Suprapubic skin (tissue), 4 donors: Measurements from ENCODE around the gene CYP27A1. TPM values are rescaled to one million over a fixed set of nuclear protein-coding genes. Genes with fewer than 3 reads are reported as not detected.

Experiments used
- DNase-seq, 2 donors: peaks; one replicate each; pipeline ENCODE4 v3.0.0-alpha.2; 2019; ENCODE audit warnings: low spot score in 2 of 2
- H3K27ac ChIP-seq: fragments of 200-600 bp; sonication (generic); one replicate; pipeline ENCODE4 v1.5.1; 2019
- H3K27me3 ChIP-seq: fragments of 200-600 bp; sonication (generic); one replicate; pipeline ENCODE4 v1.5.1; 2019
- H3K36me3 ChIP-seq: fragments of 200-600 bp; sonication (generic); one replicate; pipeline ENCODE4 v1.5.1; 2019
- H3K4me1 ChIP-seq: fragments of 200-600 bp; sonication (generic); one replicate; pipeline ENCODE4 v1.5.1; 2019
- H3K4me3 ChIP-seq: fragments of 200-600 bp; sonication (generic); one replicate; pipeline ENCODE4 v1.5.1; 2019; ENCODE audit warnings: mild to moderate bottlenecking
- H3K9me3 ChIP-seq: fragments of 200-600 bp; sonication (generic); one replicate; pipeline ENCODE4 v1.5.1; 2019
- EP300 ChIP-seq: sonication (generic); formaldehyde crosslinking; IDR thresholded peaks from one replicate; pipeline ENCODE4 v1.6.1; 2017; ENCODE audit warnings: antibody characterized with exemption
- POLR2A ChIP-seq, 2 donors: fragments of 450-650 bp; IDR thresholded peaks; one replicate each; pipeline ENCODE4 v1.6.1; 2017; ENCODE audit warnings: antibody characterized with exemption in 2 of 2, mild to moderate bottlenecking in 2 of 2, moderate library complexity in 2 of 2
- POLR2AphosphoS5 ChIP-seq, 3 donors: sonication (generic); formaldehyde crosslinking; IDR thresholded peaks; one replicate each; pipeline ENCODE4 v1.6.1; 2017; ENCODE audit warnings: antibody characterized with exemption in 3 of 3
- WGBS: methylation state at CpG from one replicate; pipeline ENCODE4 v1.1.5; 2018; 5-methylcytosine and 5-hydroxymethylcytosine counted together
- total RNA-seq, 4 donors: library from RNA; depleted of rRNA; stranded (reverse); fragments of >200 nt; gene quantifications; one replicate each; pipeline ENCODE4 v1.1.0, GENCODE V29; 2016
- TF ChIP-seq, protein P1 (sequence below), 2 donors: fragments of 200-600 bp in 1 of 2; fragments of 450-650 bp in 1 of 2; sonication (generic) in 1 of 2; IDR thresholded peaks; one replicate each; pipeline ENCODE4 v1.5.1; 2016 to 2019; ENCODE audit warnings: antibody characterized with exemption in 2 of 2, mild to moderate bottlenecking in 1 of 2, moderate library complexity in 1 of 2

Gene CYP27A1
- total RNA-seq, 4 donors from 2014 or later: 17.4 to 30.7 (median 21.8) TPM

DNA sequence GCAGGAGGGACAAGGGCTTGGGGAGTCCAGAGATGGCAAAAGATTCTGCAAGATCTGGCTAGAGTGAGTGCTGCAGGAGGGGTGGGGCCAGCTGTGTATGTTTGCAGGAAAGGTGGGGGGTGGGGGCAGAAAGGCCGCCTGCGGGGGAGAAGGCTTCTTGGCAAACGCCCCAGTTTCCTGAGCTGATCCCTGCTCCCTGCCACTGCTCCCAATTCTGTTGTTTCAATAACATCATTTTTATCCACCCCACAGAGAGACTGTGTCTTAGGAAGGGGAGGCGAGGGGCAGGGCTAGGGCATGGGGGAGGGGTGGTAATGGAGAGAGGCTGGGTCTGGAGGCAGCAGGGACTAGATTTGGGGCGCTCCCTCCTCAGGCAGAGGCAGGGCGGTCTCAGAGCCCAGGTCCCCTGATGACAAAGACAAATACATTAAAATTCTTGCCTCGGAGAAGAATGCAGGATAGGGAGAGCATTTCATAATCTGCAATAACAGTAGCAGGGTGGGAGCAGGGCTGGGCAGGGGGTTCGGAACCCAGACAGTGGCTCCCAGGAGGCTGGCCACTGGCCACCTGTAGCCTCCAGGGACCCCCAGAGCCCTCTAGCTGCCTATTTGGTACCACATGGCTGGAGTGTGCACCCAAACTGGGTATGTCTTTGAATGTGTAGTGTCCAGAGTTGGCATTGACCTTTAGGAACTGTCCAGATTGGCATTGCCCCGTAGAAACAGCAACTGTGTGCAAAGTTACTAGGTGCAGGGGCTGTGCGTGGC, 75.6 kb downstream of the CYP27A1 start:
- H3K27ac ChIP-seq: no peak overlapping the region
- no peak overlapping the region for H3K4me3 ChIP-seq
- H3K27me3 ChIP-seq: peaks cover 71% of the 10 kb centered on the region
- no peaks in the 10 kb centered on the region for H3K9me3 ChIP-seq
- H3K4me1 ChIP-seq: peaks cover 41% of the 10 kb centered on the region
- TF ChIP-seq POLR2A (IDR thresholded peaks at IDR 0.05) (no peak), EP300 (no peak), POLR2AphosphoS5 (IDR thresholded peaks at IDR 0.05) (no peak)
- TF ChIP-seq, protein P1, sequence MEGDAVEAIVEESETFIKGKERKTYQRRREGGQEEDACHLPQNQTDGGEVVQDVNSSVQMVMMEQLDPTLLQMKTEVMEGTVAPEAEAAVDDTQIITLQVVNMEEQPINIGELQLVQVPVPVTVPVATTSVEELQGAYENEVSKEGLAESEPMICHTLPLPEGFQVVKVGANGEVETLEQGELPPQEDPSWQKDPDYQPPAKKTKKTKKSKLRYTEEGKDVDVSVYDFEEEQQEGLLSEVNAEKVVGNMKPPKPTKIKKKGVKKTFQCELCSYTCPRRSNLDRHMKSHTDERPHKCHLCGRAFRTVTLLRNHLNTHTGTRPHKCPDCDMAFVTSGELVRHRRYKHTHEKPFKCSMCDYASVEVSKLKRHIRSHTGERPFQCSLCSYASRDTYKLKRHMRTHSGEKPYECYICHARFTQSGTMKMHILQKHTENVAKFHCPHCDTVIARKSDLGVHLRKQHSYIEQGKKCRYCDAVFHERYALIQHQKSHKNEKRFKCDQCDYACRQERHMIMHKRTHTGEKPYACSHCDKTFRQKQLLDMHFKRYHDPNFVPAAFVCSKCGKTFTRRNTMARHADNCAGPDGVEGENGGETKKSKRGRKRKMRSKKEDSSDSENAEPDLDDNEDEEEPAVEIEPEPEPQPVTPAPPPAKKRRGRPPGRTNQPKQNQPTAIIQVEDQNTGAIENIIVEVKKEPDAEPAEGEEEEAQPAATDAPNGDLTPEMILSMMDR (IDR thresholded peaks at IDR 0.05): no peak
- H3K36me3 ChIP-seq: no peaks in the 10 kb centered on the region
- peak; percentile 40 to 62 for DNase-seq
- 34% methylated on average over 10 of the region's 10 CpGs for WGBS

- Histone ChIP-seq H3K9me3 (no peaks in the 10 kb centered on the region), H3K4me1 (peaks cover 35% of the 10 kb centered on the region), H3K4me3 (no peak overlapping the region), H3K36me3 (no peaks in the 10 kb centered on the region), H3K27ac (no peak overlapping the region), H3K27me3 (peaks cover 75% of the 10 kb centered on the region)
- WGBS: 26% methylated on average over 1 of the region's 1 CpG
- peak; percentile 49 to 56 for DNase-seq
- TF ChIP-seq EP300 (no peak), POLR2AphosphoS5 (IDR thresholded peaks at IDR 0.05) (no peak), POLR2A (IDR thresholded peaks at IDR 0.05) (no peak)
- TF ChIP-seq, protein P1 (IDR thresholded peaks at IDR 0.05): no peak
These were observed 76.1 kb downstream of the CYP27A1 start for GRCh38 chr2:218858138-218858445.

DNA sequence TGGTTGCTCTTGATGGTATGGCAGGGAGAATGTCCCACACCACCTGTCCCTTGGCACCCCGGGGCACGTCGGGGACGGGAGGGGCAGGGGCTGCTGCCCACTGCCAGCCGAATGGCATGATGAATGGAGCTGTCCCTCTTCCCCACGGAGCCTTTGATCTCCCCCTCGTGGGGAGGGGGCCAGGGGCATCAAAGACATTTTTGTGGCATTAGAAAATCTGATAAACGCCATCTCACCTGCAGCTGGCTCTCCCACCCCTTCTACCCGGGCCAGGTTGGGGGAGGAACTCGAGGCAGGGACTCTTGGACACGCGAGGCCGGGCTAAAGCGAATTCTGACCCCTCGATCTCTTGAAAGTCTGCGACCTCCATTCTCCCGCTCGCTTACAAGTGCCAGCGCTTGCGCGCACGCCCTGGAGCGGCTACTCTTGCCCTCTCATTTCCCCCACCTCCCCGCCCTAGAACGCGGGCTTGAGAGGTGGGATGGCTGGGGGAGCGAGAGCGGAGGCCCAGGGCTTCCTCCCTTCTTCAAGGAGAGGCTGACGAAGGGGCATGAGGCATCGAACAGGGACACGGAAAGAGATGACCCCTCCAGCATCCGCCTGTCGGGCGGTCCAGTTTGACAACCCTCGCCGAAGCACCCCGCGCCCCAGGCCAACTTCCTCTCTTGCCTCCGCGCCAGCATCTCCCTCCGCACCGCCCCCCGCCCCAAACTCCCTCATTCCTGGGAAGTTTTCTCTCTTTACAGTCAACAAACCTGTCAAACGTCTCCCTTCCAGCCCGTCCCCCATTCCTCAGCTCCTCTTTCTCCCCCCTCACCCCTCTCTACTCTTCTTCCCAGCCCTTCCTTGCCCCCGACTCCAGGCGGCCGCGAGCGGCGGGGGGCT, 77.0 kb downstream of the CYP27A1 start:
- WGBS: 15% methylated on average over 41 of the region's 51 CpGs
- no peak overlapping the region for H3K27ac ChIP-seq
- no peaks in the 10 kb centered on the region for H3K36me3 ChIP-seq
- no peaks in the 10 kb centered on the region for H3K9me3 ChIP-seq
- no peak for TF ChIP-seq POLR2A (IDR thresholded peaks at IDR 0.05)
- no peak for TF ChIP-seq EP300
- no peak for TF ChIP-seq POLR2AphosphoS5 (IDR thresholded peaks at IDR 0.05)
- TF ChIP-seq, protein P1 (IDR thresholded peaks at IDR 0.05): no peak
- DNase-seq: peak; percentile 57 to 76
- H3K4me3 ChIP-seq: peak overlapping the region; percentile 52
- peaks cover 78% of the 10 kb centered on the region for H3K27me3 ChIP-seq
- H3K4me1 ChIP-seq: peaks cover 29% of the 10 kb centered on the region

DNA sequence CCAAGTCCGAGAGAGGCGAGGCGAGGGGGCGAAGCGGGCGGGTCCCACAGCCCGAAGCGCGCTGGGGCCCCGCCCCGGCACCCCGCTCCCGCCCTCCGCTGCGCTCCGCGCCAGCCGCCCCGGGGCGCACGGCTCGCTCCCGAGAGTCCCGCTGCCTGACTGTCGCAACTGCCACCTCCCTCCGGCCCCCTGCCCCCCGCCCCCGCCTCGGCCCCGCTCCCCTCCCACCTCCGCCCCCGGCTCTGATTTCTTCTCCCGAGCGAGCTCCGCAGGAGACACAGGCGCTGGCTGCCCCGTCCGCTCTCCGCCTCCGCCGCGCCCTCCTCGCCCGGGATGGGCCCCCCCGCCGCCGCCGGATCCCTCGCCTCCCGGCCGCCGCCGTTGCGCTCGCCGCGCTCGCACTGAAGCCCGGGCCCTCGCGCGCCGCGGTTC, 77.6 kb downstream of the CYP27A1 start, which contains the start of gene WNT6:
TSS of gene WNT6 (plus strand) at position 250 of the 432 bp plus-strand sequence. CDS start 233 bp downstream, outside the sequence.
- TF ChIP-seq, protein P1 (IDR thresholded peaks at IDR 0.05): no peak
- Histone ChIP-seq H3K27me3 (peaks cover 83% of the 10 kb centered on the region), H3K27ac (peak within 1 kb of the TSS; percentile 41), H3K9me3 (no peaks in the 10 kb centered on the region), H3K36me3 (no peaks in the 10 kb centered on the region), H3K4me3 (peak within 1 kb of the TSS; percentile 52), H3K4me1 (peaks cover 29% of the 10 kb centered on the region)
- peak; percentile 51 to 71 for DNase-seq
- WGBS: under 1% methylated on average over 15 of the region's 64 CpGs
